ENCODE measurements around the gene FGFBP1.

DNA sequence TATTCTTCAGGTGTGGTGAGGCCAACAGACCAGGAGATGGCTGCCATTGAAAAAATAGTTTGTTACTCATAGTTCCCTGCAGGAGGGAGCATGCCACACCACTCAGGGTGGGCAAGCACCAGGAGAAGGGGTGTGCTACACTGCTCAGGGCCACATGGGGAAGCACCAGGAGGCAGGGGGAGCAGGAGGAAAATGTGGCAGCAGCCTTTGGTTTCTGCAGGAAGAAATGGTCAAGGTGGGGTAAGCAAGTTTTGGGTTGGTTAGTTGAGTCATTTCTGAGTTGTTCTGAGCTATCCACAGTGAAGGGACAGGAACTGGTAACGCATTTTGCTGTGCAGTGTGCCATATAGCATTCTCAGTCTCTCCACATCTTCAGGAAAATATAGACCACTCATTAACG is 23.8 kb downstream of the FGFBP1 start:
- TF ChIP-seq SMC3 (conservative IDR thresholded peaks at IDR 0.05; ENCODE audit: poor library complexity) (no peak), TAF1 (IDR thresholded peaks at IDR 0.05; ENCODE audit: low read depth) (no peak)
- TF ChIP-seq, protein P1, sequence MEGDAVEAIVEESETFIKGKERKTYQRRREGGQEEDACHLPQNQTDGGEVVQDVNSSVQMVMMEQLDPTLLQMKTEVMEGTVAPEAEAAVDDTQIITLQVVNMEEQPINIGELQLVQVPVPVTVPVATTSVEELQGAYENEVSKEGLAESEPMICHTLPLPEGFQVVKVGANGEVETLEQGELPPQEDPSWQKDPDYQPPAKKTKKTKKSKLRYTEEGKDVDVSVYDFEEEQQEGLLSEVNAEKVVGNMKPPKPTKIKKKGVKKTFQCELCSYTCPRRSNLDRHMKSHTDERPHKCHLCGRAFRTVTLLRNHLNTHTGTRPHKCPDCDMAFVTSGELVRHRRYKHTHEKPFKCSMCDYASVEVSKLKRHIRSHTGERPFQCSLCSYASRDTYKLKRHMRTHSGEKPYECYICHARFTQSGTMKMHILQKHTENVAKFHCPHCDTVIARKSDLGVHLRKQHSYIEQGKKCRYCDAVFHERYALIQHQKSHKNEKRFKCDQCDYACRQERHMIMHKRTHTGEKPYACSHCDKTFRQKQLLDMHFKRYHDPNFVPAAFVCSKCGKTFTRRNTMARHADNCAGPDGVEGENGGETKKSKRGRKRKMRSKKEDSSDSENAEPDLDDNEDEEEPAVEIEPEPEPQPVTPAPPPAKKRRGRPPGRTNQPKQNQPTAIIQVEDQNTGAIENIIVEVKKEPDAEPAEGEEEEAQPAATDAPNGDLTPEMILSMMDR (IDR thresholded peaks at IDR 0.05; ENCODE audit: poor library complexity, severe bottlenecking) = no peak

Measured in neural cell (in vitro differentiated cells).